ENCODE data around the gene OGFR. TPM values are rescaled to one million over a fixed set of nuclear protein-coding genes. Genes with fewer than 3 reads are reported as not detected.

OGFR gene
- total and polyA plus RNA-seq, 2 donors (not counting 3 experiments of a cell fraction or from before 2014, with no cell fraction given) = 30.8 to 44.0 TPM

- Histone ChIP-seq H3K4me2 (ENCODE audit: insufficient read depth, low read length) (peak overlapping the region; percentile 70), H3K9me3 (replicated peaks; ENCODE audit: control insufficient read depth, insufficient read depth, low read length) (no peaks in the 10 kb centered on the region), H3K36me3 (ENCODE audit: control insufficient read depth in 2 of 2, extremely low read depth in 1 of 2, insufficient read depth in 2 of 2, low read length in 2 of 2) (peaks cover 0 to 7% of the 10 kb centered on the region in 2 experiments), H3K9ac (replicated peaks; ENCODE audit: extremely low read depth, insufficient read depth, low read length) (peak overlapping the region; percentile 4), H4K20me1 (replicated peaks; ENCODE audit: control insufficient read depth, extremely low read depth, insufficient read depth, low read length) (no peaks in the 10 kb centered on the region), H3K27ac (ENCODE audit: insufficient read depth, low read depth, low read length) (no peak overlapping the region), H3K79me2 (ENCODE audit: control insufficient read depth, insufficient read depth, low read length) (peaks cover 16% of the 10 kb centered on the region), H3K4me3 (replicated peaks in 1 of 3; ENCODE audit: insufficient read depth in 1 of 3, low read depth in 1 of 3, low read length in 3 of 3) (peak overlapping the region; percentile 51 to 64 (median 56)), H3K9me1 (replicated peaks; ENCODE audit: control insufficient read depth, extremely low read depth, insufficient read depth, low read length) (no peaks in the 10 kb centered on the region), H3K27me3 (ENCODE audit: control insufficient read depth in 2 of 2, insufficient read depth in 2 of 2, low read length in 2 of 2) (peaks cover 0 to 3% of the 10 kb centered on the region in 2 experiments), H3K4me1 (ENCODE audit: control insufficient read depth, extremely low read depth, insufficient read depth, low read length) (peaks cover 10% of the 10 kb centered on the region), H2AFZ (ENCODE audit: low read depth, low read length) (peak overlapping the region; percentile 46)
- intact Hi-C loops (cut with micrococcal nuclease) = no loop called here
- FAIRE-seq (peak; percentile 65), DNase-seq (ENCODE audit: low read depth, low spot score) (peak; percentile 52)
- dilution Hi-C loops (cut with MboI; ENCODE audit: extremely low pct_ligation_motif_present, low sequenced_read_pairs) = no loop called here
- no TSS peak for BruUV-seq (replicated peaks)
- TF ChIP-seq POLR2AphosphoS5 (IDR thresholded peaks at IDR 0.05; ENCODE audit: insufficient read depth, low read depth, low read length) (no peak), CTCF (IDR thresholded peaks at IDR 0.05; ENCODE audit: extremely low read depth in 1 of 2, insufficient read depth in 1 of 2, low read depth in 1 of 2, low read length in 2 of 2) (peak in 1 of 2 donors; percentile 2)
- POLR2A ChIA-PET = no interaction called here
- CTCF ChIA-PET = interaction anchor here (1.2 to 1.5 kb wide), 3 partner anchors 13 to 149 kb away, joined by 3 to 4 read pairs (median 4); no protein-coding TSS in a partner anchor
These were observed 55.8 kb downstream of the OGFR start for GRCh38 chr20:62860391-62860923.

- H3K4me2 ChIP-seq (ENCODE audit: insufficient read depth, low read length) = peak overlapping the region; percentile 70
- ChIA-PET CTCF (interaction anchor here (1.0 to 1.6 kb wide), 7 partner anchors 10 to 148 kb away, joined by 3 to 9 read pairs (median 4); no protein-coding TSS in a partner anchor), POLR2A (no interaction called here)
- peak overlapping the region; percentile 19 for H3K9ac ChIP-seq (replicated peaks; ENCODE audit: extremely low read depth, insufficient read depth, low read length)
- dilution Hi-C loops (cut with MboI; ENCODE audit: extremely low pct_ligation_motif_present, low sequenced_read_pairs) (no loop called here), intact Hi-C loops (cut with micrococcal nuclease) (no loop called here)
- TF ChIP-seq EZH2 (IDR thresholded peaks at IDR 0.05; ENCODE audit: borderline replicate concordance, low read depth, low read length, severe bottlenecking) (no peak), POLR2AphosphoS5 (IDR thresholded peaks at IDR 0.05; ENCODE audit: insufficient read depth, low read depth, low read length) (peak; percentile 2), FOS (IDR thresholded peaks at IDR 0.05; ENCODE audit: borderline replicate concordance, insufficient read depth, low read length) (no peak), GATA2 (IDR thresholded peaks at IDR 0.05; ENCODE audit: insufficient read depth, insufficient read length, low read depth, low read length) (no peak)
- H3K4me1 ChIP-seq (ENCODE audit: control insufficient read depth, extremely low read depth, insufficient read depth, low read length) = peaks cover 10% of the 10 kb centered on the region
- no peaks in the 10 kb centered on the region for H4K20me1 ChIP-seq (replicated peaks; ENCODE audit: control insufficient read depth, extremely low read depth, insufficient read depth, low read length)
- no TSS peak for BruUV-seq (replicated peaks)
- H3K4me3 ChIP-seq (replicated peaks in 1 of 3; ENCODE audit: insufficient read depth in 1 of 3, low read depth in 1 of 3, low read length in 3 of 3) = peak overlapping the region; percentile 38 to 64 (median 56)
- peak overlapping the region; percentile 83 for H2AFZ ChIP-seq (ENCODE audit: low read depth, low read length)
- peaks cover 0 to 3% of the 10 kb centered on the region in 2 experiments for H3K27me3 ChIP-seq (ENCODE audit: control insufficient read depth in 2 of 2, insufficient read depth in 2 of 2, low read length in 2 of 2)
- no peaks in the 10 kb centered on the region for H3K9me3 ChIP-seq (replicated peaks; ENCODE audit: control insufficient read depth, insufficient read depth, low read length)
- peaks cover 16% of the 10 kb centered on the region for H3K79me2 ChIP-seq (ENCODE audit: control insufficient read depth, insufficient read depth, low read length)
- no peaks in the 10 kb centered on the region for H3K9me1 ChIP-seq (replicated peaks; ENCODE audit: control insufficient read depth, extremely low read depth, insufficient read depth, low read length)
- FAIRE-seq (no peak), DNase-seq (ENCODE audit: low read depth, low spot score) (no peak)
- no peak overlapping the region for H3K27ac ChIP-seq (ENCODE audit: insufficient read depth, low read depth, low read length)
- peaks cover 0 to 7% of the 10 kb centered on the region in 2 experiments for H3K36me3 ChIP-seq (ENCODE audit: control insufficient read depth in 2 of 2, extremely low read depth in 1 of 2, insufficient read depth in 2 of 2, low read length in 2 of 2)
These were observed 56.5 kb downstream of the OGFR start for GRCh38 chr20:62860924-62861691.
